ENCODE data around the gene C17orf107. TPM values are rescaled to one million over a fixed set of nuclear protein-coding genes. Genes with fewer than 3 reads are reported as not detected.

The C17orf107 gene
- total RNA-seq, 4 donors from 2014 or later = 0.38 to 2.2 (median 0.87) TPM

DNA sequence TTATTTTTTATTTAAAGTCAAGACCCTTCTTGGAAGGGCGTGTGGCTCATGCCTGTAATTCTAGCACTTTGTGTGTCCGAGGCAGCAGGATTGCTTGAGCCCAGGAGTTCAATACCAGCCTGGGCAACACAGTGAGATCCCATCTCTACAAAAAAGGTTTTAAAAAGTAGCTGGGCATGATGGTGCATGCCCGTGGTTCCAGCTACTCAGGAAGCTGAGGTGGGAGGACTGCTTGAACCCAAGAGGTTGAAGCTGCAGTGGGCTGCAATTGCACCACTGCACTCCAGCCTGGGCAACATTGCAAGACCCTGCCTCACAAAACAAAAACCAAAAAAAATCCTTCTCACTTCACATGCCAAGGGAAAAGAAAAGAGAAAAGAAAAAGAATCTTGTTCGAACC lies 36.6 kb upstream of the C17orf107 start:
- TF ChIP-seq, protein P1, sequence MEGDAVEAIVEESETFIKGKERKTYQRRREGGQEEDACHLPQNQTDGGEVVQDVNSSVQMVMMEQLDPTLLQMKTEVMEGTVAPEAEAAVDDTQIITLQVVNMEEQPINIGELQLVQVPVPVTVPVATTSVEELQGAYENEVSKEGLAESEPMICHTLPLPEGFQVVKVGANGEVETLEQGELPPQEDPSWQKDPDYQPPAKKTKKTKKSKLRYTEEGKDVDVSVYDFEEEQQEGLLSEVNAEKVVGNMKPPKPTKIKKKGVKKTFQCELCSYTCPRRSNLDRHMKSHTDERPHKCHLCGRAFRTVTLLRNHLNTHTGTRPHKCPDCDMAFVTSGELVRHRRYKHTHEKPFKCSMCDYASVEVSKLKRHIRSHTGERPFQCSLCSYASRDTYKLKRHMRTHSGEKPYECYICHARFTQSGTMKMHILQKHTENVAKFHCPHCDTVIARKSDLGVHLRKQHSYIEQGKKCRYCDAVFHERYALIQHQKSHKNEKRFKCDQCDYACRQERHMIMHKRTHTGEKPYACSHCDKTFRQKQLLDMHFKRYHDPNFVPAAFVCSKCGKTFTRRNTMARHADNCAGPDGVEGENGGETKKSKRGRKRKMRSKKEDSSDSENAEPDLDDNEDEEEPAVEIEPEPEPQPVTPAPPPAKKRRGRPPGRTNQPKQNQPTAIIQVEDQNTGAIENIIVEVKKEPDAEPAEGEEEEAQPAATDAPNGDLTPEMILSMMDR (IDR thresholded peaks at IDR 0.05; ENCODE audit: low read depth) = no peak

DNA sequence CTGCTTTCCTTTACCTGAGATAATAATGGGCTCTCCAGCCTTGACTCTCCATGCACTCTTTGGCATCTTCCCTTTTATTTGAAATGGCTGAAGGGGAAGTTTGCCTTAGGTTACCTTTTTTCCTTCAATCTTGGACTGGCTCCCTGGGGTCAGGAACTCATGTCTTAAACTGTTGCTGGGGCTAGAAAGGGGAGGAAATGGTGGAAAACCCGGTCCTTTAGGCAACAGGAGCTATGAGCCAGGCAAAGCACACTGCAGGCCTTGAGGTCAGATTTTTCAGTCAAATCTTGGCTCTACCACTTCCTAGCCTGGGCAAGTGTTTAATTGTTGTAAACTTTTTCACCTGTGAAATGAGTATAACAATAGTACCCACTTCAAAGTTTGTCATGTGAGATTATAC lies 36.0 kb upstream of the C17orf107 start:
- TF ChIP-seq, protein P1 (IDR thresholded peaks at IDR 0.05; ENCODE audit: low read depth) = no peak

DNA sequence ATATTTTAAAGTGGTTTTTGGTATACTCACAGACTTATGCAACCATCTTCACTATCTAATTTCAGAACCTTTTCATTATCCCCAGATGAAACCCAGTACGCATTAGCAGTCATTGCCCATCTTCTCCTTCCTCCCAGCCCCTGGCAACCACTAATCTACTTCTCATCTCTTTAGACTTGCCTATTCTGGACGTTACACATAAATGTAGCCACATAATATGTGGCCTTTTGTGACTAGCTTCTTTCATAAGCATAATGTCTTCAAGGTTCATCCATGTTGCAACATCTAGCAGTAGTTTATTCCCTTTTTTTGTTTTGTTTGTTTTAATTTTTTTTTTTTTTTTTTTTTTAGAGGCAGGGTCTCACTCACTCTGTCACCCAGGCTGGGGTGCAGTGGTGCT lies 28.5 kb upstream of the C17orf107 start:
- TF ChIP-seq, protein P1 (IDR thresholded peaks at IDR 0.05; ENCODE audit: low read depth) = no peak

DNA sequence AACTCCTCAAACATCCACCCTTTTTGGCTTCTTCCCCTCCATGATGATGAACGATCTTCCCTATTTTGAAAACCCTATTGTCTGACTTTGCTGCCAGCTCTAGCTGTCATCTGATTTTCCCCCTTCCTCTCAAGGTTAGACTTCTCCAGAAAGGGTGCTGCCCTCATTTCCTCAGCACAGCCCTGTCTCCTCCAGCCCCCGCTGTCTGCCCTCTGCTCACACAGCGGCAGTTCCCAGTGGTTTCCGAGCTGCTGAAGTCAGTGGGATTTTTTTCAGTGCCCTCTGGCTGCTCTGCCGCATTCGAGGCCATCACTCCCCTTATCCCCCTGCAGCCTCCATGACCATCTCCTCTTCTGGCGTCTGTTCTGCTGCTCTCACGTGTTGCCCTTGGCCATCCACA lies 26.6 kb upstream of the C17orf107 start:
- TF ChIP-seq, protein P1 (IDR thresholded peaks at IDR 0.05; ENCODE audit: low read depth) = no peak

DNA sequence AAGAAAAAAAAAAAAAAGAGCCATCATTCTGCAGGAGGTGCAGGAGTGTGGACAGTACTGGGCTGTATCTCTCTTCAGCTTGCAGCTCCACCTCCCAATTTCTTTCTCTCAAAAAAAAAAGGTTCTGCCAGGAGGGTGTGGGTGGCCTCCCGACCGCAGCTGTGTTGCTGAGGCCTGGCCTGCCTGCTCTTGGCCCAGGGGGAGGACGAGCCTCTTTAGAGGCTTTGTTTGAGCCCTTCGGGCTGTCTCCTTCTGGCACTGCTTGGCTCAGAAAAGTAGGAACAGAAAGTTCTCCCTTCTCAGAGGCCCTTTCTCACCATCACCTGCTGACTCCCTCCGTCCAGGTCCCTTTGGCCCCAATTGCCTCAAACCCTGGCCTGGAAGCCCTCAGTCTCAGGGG lies 22.2 kb upstream of the C17orf107 start:
- TF ChIP-seq, protein P1 (IDR thresholded peaks at IDR 0.05; ENCODE audit: low read depth) = no peak

DNA sequence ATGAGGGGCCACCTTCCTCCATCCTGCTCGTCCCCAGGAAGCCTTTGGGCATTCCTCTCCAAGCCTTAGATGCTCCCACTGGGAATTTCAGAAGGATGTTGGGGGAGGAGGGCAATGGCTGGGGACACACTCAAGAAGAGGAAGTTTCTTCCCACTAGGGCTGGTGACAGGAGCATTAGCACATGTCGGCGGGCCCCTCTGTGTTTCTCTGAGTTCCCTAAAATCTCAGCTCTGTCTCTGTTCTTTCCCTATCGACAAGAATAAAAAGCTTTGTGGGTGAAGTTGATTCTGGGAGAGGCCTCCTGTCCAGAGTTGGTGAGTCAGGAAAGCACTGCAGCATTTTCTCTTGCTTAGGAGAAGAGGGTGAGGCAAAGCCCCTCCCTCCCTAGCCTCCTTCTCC lies 19.7 kb upstream of the C17orf107 start:
- TF ChIP-seq, protein P1 (IDR thresholded peaks at IDR 0.05; ENCODE audit: low read depth) = no peak

DNA sequence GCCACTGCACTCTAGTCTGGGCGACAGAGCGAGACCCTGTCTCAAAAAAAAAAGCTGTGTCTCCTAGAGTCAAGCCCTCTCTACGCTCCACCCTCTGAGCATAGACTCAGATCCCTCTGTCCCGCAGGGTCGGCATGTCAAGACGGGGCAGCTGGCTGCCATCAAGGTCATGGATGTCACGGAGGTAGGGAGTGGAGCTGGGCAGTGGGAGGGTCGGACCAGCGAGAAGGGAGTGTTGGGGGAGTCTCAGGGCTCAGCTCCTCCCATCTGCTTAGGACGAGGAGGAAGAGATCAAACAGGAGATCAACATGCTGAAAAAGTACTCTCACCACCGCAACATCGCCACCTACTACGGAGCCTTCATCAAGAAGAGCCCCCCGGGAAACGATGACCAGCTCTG lies 18.5 kb upstream of the C17orf107 start:
- TF ChIP-seq, protein P1 (IDR thresholded peaks at IDR 0.05; ENCODE audit: low read depth) = no peak

All from subcutaneous adipose tissue (tissue), 4 donors.